Astrocyte of the spinal cord (primary cell): ENCODE data around the gene ASB15.

Experiments
- DNase-seq: peaks from one replicate; pipeline ENCODE4 v3.0.0; 2011; ENCODE audit warnings: low read depth, low spot score
- H3K4me3 ChIP-seq: 2 replicates; pipeline ENCODE4 v1.5.1; 2011; ENCODE audit warnings: low read depth, mild to moderate bottlenecking, low read length, moderate library complexity
- CTCF ChIP-seq: IDR thresholded peaks from 2 replicates; pipeline ENCODE4 v1.5.1; 2012; ENCODE audit warnings: low read depth, mild to moderate bottlenecking, low read length, inconsistent platforms
- in situ Hi-C: cut with HindIII; loops from 2 replicates; pipeline ENCODE4 v1.10.0; 2017; ENCODE audit warnings: low sequenced_read_pairs

The ASB15 gene

DNA sequence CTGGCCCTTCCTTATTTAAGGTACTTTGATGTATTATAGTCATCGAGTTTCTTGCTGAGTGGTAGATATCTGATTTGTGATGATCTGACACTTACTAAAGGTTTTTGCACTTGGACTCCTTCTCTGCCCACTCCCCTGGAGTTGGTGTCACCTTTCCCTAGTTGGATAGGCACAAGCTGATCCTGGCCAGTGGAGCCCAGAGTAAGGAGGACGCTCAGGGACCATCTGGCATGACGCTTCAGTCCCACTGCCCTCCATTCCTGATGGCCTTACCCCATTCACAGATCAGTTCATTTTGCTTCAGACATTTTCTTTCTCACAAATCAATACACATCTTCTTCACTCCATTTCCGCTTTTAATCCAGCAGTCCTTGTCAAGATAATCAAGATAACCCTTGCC lies 20.1 kb downstream of the ASB15 start:
- TF ChIP-seq CTCF = no peak
- in situ Hi-C loops = no loop called here
- no peak for DNase-seq
- H3K4me3 ChIP-seq = no peak overlapping the region

DNA sequence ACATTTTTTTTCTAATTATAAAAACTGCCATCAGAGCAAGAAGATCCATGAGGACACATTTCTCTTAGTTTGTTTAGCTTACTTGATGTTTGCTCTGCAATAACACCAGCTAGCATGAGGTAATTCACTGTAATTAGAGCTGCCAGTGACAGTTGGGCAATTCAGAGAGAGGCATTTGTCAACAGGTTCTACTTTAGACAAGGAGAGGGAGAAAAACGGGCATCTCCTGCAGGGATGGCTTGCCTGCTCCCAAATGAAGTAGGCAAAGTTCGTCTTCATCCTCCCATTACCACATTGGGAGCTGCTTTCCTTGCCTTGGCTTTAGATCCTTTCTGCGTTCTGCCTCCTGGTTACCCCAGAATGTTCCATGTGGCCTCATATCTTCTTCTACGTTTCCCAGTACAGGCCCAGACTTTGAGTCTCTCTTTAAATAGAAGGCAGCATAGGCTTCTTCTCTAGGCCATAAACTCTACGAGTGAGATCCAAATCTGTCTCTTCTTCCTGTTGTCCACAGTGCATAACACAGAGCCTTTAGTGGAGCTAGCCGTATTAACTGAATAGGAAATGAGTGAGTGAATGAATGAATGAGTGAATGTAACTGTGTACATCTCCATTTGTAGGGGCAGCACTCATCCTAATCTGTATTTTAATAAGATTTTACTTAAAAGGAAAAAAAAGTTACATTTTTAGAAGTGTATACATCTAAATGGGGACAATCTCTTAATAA lies 21.2 kb downstream of the ASB15 start:
- no peak for TF ChIP-seq CTCF
- in situ Hi-C loops = no loop called here
- DNase-seq = no peak
- no peak overlapping the region for H3K4me3 ChIP-seq

DNA sequence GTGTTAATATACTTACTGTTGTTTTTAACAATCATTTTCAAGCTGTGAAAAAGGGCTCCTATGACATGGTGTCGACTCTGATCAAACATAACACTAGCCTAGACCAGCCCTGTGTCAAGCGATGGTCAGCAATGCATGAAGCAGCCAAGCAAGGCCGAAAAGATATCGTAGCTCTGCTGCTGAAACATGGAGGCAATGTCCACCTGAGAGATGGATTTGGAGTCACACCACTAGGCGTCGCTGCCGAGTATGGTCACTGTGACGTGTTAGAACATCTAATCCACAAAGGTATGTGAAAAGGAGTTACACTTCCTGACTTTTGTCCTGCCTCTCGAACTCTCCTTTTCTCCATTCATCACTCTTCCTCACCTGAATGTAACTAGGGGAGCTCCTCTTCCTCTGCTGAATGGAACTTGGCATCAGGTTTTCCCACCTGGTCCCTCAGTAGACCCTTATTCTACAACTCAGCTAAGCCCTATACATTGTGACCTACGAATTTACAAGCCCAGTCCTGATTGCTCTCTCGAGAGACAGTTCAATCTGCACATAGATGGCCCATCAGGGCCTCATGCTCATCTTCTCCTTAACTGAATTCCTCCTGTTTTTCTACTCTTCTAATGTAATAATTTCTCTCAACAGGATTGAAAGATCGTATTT lies 23.0 kb downstream of the ASB15 start:
- TF ChIP-seq CTCF = peak; percentile 61
- no peak for DNase-seq
- in situ Hi-C loops = no loop called here
- no peak overlapping the region for H3K4me3 ChIP-seq

- in situ Hi-C loops = no loop called here
- no peak overlapping the region for H3K4me3 ChIP-seq
Measured at GRCh38 chr7:123625254-123625653, 23.6 kb downstream of the ASB15 start.

DNA sequence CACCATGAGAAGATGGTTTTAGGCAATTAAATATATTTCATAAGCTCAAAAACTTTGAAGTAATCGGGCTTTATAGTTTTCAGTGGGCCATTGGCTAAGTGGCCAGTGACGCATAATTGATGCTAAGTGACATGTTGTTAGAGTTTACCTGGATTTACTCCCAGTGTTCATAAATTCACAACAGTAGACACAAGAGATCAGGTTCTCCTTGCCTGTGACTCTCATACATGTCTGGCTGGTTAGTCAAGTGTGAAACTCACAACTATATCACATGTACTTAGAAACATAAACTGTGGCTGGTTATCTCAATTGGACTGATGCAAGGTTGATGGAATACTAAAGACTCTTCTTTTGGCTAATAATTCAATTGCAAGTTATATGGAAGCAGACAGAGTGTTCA lies 26.2 kb downstream of the ASB15 start:
- TF ChIP-seq CTCF = no peak
- no peak for DNase-seq
- in situ Hi-C loops = no loop called here
- H3K4me3 ChIP-seq = no peak overlapping the region

More at GRCh38 chr7:123625254-123625653, 23.6 kb downstream of the ASB15 start:
- no peak for DNase-seq
- TF ChIP-seq CTCF = no peak

- no peak overlapping the region for H3K4me3 ChIP-seq
- in situ Hi-C loops = no loop called here
- TF ChIP-seq CTCF = no peak
- no peak for DNase-seq
Measured at GRCh38 chr7:123628829-123629228, 27.2 kb downstream of the ASB15 start.
